ENCODE results near the gene PLD2.

PLD2 gene

DNA sequence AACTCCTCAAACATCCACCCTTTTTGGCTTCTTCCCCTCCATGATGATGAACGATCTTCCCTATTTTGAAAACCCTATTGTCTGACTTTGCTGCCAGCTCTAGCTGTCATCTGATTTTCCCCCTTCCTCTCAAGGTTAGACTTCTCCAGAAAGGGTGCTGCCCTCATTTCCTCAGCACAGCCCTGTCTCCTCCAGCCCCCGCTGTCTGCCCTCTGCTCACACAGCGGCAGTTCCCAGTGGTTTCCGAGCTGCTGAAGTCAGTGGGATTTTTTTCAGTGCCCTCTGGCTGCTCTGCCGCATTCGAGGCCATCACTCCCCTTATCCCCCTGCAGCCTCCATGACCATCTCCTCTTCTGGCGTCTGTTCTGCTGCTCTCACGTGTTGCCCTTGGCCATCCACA lies 65.8 kb downstream of the PLD2 start:
- H3K9ac ChIP-seq (ENCODE audit: low read length) = no peak overlapping the region
- H3K27me3 ChIP-seq (ENCODE audit: control insufficient read depth, insufficient read depth, low read length) = no peaks in the 10 kb centered on the region
- H3K4me1 ChIP-seq (ENCODE audit: control insufficient read depth, insufficient read depth, low read length) = peaks cover 5% of the 10 kb centered on the region; the same call in 1 of the 2 replicates
- H3K9me3 ChIP-seq (ENCODE audit: control insufficient read depth, insufficient read depth, low read depth, low read length) = no peaks in the 10 kb centered on the region
- no peak overlapping the region for H3K27ac ChIP-seq (ENCODE audit: low read depth, low read length)
- no peak overlapping the region for H3K4me3 ChIP-seq (ENCODE audit: low read depth, low read length)
- H3K36me3 ChIP-seq (ENCODE audit: control insufficient read depth, insufficient read depth, low read length) = no peaks in the 10 kb centered on the region

All from HUES6 (cell line).